ENCODE results near the gene ANKRD33.

Gene ANKRD33

GRCh38 chr12:51941011-51941581 lies 53.2 kb downstream of the ANKRD33 start:
- DNase-seq: no peak
